Fibroblast of the aortic adventitia (primary cell): ENCODE results near the gene PPP1R2C. TPM values are rescaled to one million over a fixed set of nuclear protein-coding genes. Genes with fewer than 3 reads are reported as not detected.

Source experiments
- DNase-seq: peaks from one replicate; pipeline ENCODE4 v3.0.0-alpha.2; 2010; ENCODE audit warnings: low read depth
- H3K4me3 ChIP-seq: 2 replicates; pipeline ENCODE4 v1.5.1; 2011; ENCODE audit warnings: low read depth, mild to moderate bottlenecking, control low read depth, low read length, moderate library complexity
- CTCF ChIP-seq: IDR thresholded peaks from 2 replicates; pipeline ENCODE4 v1.5.1; 2011; ENCODE audit warnings: mild to moderate bottlenecking, low read length, control low read depth, inconsistent platforms; ENCODE audit not compliant: insufficient read depth
- total RNA-seq: library from RNA; depleted of rRNA; stranded (reverse); fragments of >200 nt; gene quantifications from 2 replicates; pipeline ENCODE4 v1.2.3, GENCODE V29; 2012; ENCODE audit warnings: low replicate concordance

The PPP1R2C gene
- total RNA-seq, 1 donor: not detected

- no peak for DNase-seq
- no peak for TF ChIP-seq CTCF
- no peak overlapping the region for H3K4me3 ChIP-seq
Measured at GRCh38 chrX:42754115-42754514, 23.8 kb downstream of the PPP1R2C start.

GRCh38 chrX:42752730-42753129 is 25.2 kb downstream of the PPP1R2C start:
- no peak overlapping the region for H3K4me3 ChIP-seq
- TF ChIP-seq CTCF: no peak
- DNase-seq: peak; percentile 39

GRCh38 chrX:42751573-42751972 is 26.4 kb downstream of the PPP1R2C start:
- no peak for TF ChIP-seq CTCF
- peak; percentile 24 for DNase-seq
- no peak overlapping the region for H3K4me3 ChIP-seq

- no peak for TF ChIP-seq CTCF
- H3K4me3 ChIP-seq: no peak overlapping the region
- DNase-seq: peak; percentile 70
Measured at GRCh38 chrX:42748067-42748850, 29.7 kb downstream of the PPP1R2C start.

GRCh38 chrX:42746606-42747005 is 31.4 kb downstream of the PPP1R2C start:
- peak; percentile 94 for DNase-seq
- no peak for TF ChIP-seq CTCF
- H3K4me3 ChIP-seq: no peak overlapping the region

- no peak for TF ChIP-seq CTCF
- no peak for DNase-seq
- H3K4me3 ChIP-seq: no peak overlapping the region
Measured at GRCh38 chrX:42740456-42740855, 37.5 kb downstream of the PPP1R2C start.

- no peak overlapping the region for H3K4me3 ChIP-seq
- no peak for TF ChIP-seq CTCF
- no peak for DNase-seq
Measured at GRCh38 chrX:42739741-42740140, 38.2 kb downstream of the PPP1R2C start.
